ENCODE measurements around the gene XRCC5.

- TF ChIP-seq CTCF (conservative IDR thresholded peaks at IDR 0.05; ENCODE audit: low read depth, low read length) (no peak), EZH2 (IDR thresholded peaks at IDR 0.05; ENCODE audit: borderline replicate concordance, low read depth, low read length, poor library complexity, severe bottlenecking) (no peak)
Measured at GRCh38 chr2:216108967-216109921, at the start of gene XRCC5.
